ENCODE data around the gene AXL. TPM values are rescaled to one million over a fixed set of nuclear protein-coding genes. Genes with fewer than 3 reads are reported as not detected.

The AXL gene
- 2.5 and 3.9 TPM in 2 replicates for polyA plus RNA-seq

DNA sequence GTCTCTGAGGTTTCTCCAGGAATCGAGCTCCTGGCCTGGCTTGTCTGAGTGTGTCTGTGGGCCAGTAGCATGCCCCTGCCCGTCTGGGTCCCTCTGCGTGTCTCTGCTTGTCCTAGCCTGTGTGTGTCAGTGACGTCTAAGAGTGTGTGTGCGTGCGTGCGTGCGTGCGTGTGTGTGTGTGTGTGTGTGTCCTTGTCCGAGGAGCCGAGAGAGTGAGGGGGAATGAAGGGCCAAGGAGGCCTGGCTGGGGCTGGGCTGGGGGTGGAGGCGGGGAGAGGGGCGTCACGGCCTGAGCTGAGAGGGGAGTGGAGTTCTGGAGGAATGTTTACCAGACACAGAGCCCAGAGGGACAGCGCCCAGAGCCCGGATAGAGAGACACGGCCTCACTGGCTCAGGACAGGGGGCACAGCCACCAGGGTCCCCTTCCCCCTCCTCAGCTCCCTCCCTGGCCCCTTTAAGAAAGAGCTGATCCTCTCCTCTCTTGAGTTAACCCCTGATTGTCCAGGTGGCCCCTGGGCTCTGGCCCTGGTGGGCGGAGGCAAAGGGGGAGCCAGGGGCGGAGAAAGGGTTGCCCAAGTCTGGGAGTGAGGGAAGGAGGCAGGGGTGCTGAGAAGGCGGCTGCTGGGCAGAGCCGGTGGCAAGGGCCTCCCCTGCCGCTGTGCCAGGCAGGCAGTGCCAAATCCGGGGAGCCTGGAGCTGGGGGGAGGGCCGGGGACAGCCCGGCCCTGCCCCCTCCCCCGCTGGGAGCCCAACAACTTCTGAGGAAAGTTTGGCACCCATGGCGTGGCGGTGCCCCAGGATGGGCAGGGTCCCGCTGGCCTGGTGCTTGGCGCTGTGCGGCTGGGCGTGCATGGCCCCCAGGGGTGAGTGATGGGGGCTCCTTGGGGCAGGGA lies at the start of gene AXL:
TSS of gene AXL (plus strand) at position 609 of the 893 bp plus-strand sequence. CDS start at position 779, 170 bp downstream.

GRCh38 chr19:41192574-41193429 lies 26.2 kb upstream of the AXL start, which contains the start of gene CYP2S1:
Gene CYP2S1 (plus strand): TSS chr19:41193219. CDS start chr19:41193265, 46 bp downstream.

GRCh38 chr19:41263850-41264580 lies 45.0 kb downstream of the AXL start, which contains the start of gene HNRNPUL1:
Gene HNRNPUL1 (plus strand): TSS chr19:41264372. CDS start chr19:41264504, 132 bp downstream.

GRCh38 chr19:41310033-41310831 lies 91.2 kb downstream of the AXL start, which contains the start of gene CCDC97:
Gene CCDC97 (plus strand): TSS chr19:41310172. CDS start chr19:41310311, 139 bp downstream.

Other genes starting within 250 kb of the AXL start
- not detected in 2 replicates for gene CYP2B6, start 227.9 kb upstream of the AXL start, polyA plus RNA-seq
- not detected in 2 replicates for gene CYP2A13, start 130.8 kb upstream of the AXL start, polyA plus RNA-seq
- not detected in 2 replicates for gene CYP2F1, start 104.8 kb upstream of the AXL start, polyA plus RNA-seq
- 0.14 and 0.34 TPM in 2 replicates for gene CYP2S1, start 26.0 kb upstream of the AXL start, polyA plus RNA-seq
- 14.1 and 15.2 TPM in 2 replicates for gene HNRNPUL1, start 45.1 kb downstream of the AXL start, polyA plus RNA-seq
- 1.5 and 3.9 TPM in 2 replicates for gene CCDC97, start 90.9 kb downstream of the AXL start, polyA plus RNA-seq
- not detected in 2 replicates for gene TGFB1, start 134.7 kb downstream of the AXL start, polyA plus RNA-seq
- 5.1 and 6.7 TPM in 2 replicates for gene B9D2, start 144.9 kb downstream of the AXL start, polyA plus RNA-seq
- 0.43 and 3.3 TPM in 2 replicates for gene TMEM91, start 157.3 kb downstream of the AXL start, polyA plus RNA-seq
- gene EXOSC5, start 178.1 kb downstream of the AXL start, polyA plus RNA-seq = 27.9 and 29.3 TPM in 2 replicates
- 9.6 and 20.9 TPM in 2 replicates for gene BCKDHA, start 178.6 kb downstream of the AXL start, polyA plus RNA-seq
- gene B3GNT8, start 208.2 kb downstream of the AXL start, polyA plus RNA-seq = not detected in 2 replicates
- 14.9 and 20.5 TPM in 2 replicates for gene DMAC2, start 220.7 kb downstream of the AXL start, polyA plus RNA-seq
- not detected in 2 replicates for gene ERICH4, start 223.9 kb downstream of the AXL start, polyA plus RNA-seq